Esophagus squamous epithelium (tissue), 5 donors: ENCODE data around the gene PVALEF. TPM values are rescaled to one million over a fixed set of nuclear protein-coding genes. Genes with fewer than 3 reads are reported as not detected.

ENCODE experiments used
- DNase-seq: peaks from one replicate; lab custom pipeline; 2025; lab: John Stamatoyannopoulos, UW
- H3K27ac ChIP-seq, 4 donors: fragments of 200-600 bp; sonication (generic); one replicate each; pipeline ENCODE4 v1.5.1; 2016 to 2019; ENCODE audit warnings: mild to moderate bottlenecking in 1 of 4
- H3K27me3 ChIP-seq, 4 donors: fragments of 200-600 bp; sonication (generic); 1 replicate in 3 of 4; 2 replicates in 1 of 4; pipeline versions ENCODE4 v1.5.1 to v1.6.0; 2017 to 2021; ENCODE audit warnings: antibody characterized with exemption in 1 of 4
- H3K36me3 ChIP-seq, 3 donors: fragments of 200-600 bp; sonication (generic); one replicate each; pipeline ENCODE4 v1.5.1; 2016 to 2019
- H3K4me1 ChIP-seq, 3 donors: fragments of 200-600 bp; sonication (generic); one replicate each; pipeline ENCODE4 v1.5.1; 2017 to 2019
- H3K4me3 ChIP-seq, 4 donors: fragments of 200-600 bp; sonication (generic); 1 replicate in 3 of 4; 2 replicates in 1 of 4; pipeline ENCODE4 v1.5.1; 2016 to 2019; ENCODE audit warnings: mild to moderate bottlenecking in 2 of 4, moderate library complexity in 1 of 4
- H3K9me3 ChIP-seq, 3 donors: fragments of 200-600 bp; sonication (generic); one replicate each; pipeline ENCODE4 v1.5.1; 2016 to 2019
- POLR2A ChIP-seq, 4 donors: fragments of 450-650 bp; IDR thresholded peaks; one replicate each; pipeline ENCODE4 v1.6.1; 2017; ENCODE audit warnings: antibody characterized with exemption in 4 of 4, mild to moderate bottlenecking in 4 of 4, moderate library complexity in 3 of 4
- WGBS, 2 donors: methylation state at CpG; one replicate each; pipeline ENCODE4 v1.1.5; 2018; 5-methylcytosine and 5-hydroxymethylcytosine counted together
- intact Hi-C: fragments of 100-400 bp; cut with DNase I; formaldehyde crosslinking; loops from one replicate; pipeline ENCODE4 v1.15.0; 2022
- total RNA-seq, 4 donors: library from RNA; depleted of rRNA; stranded (reverse); fragments of >200 nt; gene quantifications; one replicate each; pipeline ENCODE4 v1.1.0, GENCODE V29; 2016
- TF ChIP-seq, protein P1 (sequence below), 6 experiments: fragments of 450-650 bp in 4 of 6; fragments of 200-600 bp in 2 of 6; sonication (generic) in 2 of 6; IDR thresholded peaks; one replicate each; pipeline ENCODE4 v1.5.1; 2016 to 2019; ENCODE audit warnings: antibody characterized with exemption in 6 of 6, mild to moderate bottlenecking in 4 of 6, moderate library complexity in 4 of 6
- donor health status: DM: yes; HTN: yes; CAD: no.

The PVALEF gene
- total RNA-seq, 4 donors from 2014 or later, result not detected

DNA sequence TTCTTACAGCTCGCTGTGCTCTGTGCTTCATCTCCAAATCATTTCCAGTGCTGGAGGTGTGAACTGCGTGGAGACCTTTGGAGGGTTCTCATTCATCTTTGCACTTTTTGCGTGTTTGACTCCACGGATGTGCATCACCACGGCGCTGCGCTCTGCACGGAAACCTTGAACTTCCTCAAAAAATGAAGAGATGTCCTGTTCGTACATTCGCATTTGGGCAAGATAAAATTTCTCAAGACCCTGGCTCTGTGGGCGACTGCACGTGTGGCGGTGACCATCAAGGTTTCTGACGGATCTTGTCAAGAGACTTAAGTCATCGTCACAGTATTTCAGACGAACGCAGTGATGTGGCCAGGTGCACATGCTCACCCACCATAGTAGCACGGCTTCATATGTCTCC is 10.3 kb upstream of the PVALEF start:
- peaks cover 0 to 7% (median 0%) of the 10 kb centered on the region in 3 donors for H3K4me1 ChIP-seq
- no peaks in the 10 kb centered on the region for H3K9me3 ChIP-seq
- H3K27ac ChIP-seq, result no peak overlapping the region
- H3K36me3 ChIP-seq, result no peaks in the 10 kb centered on the region
- intact Hi-C loops, result no loop called here
- no peak for DNase-seq
- 79 to 82% methylated on average over 18 of the region's 18 CpGs for WGBS, 2 donors
- no peak for TF ChIP-seq POLR2A (IDR thresholded peaks at IDR 0.05)
- TF ChIP-seq, protein P1, sequence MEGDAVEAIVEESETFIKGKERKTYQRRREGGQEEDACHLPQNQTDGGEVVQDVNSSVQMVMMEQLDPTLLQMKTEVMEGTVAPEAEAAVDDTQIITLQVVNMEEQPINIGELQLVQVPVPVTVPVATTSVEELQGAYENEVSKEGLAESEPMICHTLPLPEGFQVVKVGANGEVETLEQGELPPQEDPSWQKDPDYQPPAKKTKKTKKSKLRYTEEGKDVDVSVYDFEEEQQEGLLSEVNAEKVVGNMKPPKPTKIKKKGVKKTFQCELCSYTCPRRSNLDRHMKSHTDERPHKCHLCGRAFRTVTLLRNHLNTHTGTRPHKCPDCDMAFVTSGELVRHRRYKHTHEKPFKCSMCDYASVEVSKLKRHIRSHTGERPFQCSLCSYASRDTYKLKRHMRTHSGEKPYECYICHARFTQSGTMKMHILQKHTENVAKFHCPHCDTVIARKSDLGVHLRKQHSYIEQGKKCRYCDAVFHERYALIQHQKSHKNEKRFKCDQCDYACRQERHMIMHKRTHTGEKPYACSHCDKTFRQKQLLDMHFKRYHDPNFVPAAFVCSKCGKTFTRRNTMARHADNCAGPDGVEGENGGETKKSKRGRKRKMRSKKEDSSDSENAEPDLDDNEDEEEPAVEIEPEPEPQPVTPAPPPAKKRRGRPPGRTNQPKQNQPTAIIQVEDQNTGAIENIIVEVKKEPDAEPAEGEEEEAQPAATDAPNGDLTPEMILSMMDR (IDR thresholded peaks at IDR 0.05), result no peak
- peaks cover 0 to 43% (median 0%) of the 10 kb centered on the region in 4 donors for H3K27me3 ChIP-seq
- no peak overlapping the region for H3K4me3 ChIP-seq

DNA sequence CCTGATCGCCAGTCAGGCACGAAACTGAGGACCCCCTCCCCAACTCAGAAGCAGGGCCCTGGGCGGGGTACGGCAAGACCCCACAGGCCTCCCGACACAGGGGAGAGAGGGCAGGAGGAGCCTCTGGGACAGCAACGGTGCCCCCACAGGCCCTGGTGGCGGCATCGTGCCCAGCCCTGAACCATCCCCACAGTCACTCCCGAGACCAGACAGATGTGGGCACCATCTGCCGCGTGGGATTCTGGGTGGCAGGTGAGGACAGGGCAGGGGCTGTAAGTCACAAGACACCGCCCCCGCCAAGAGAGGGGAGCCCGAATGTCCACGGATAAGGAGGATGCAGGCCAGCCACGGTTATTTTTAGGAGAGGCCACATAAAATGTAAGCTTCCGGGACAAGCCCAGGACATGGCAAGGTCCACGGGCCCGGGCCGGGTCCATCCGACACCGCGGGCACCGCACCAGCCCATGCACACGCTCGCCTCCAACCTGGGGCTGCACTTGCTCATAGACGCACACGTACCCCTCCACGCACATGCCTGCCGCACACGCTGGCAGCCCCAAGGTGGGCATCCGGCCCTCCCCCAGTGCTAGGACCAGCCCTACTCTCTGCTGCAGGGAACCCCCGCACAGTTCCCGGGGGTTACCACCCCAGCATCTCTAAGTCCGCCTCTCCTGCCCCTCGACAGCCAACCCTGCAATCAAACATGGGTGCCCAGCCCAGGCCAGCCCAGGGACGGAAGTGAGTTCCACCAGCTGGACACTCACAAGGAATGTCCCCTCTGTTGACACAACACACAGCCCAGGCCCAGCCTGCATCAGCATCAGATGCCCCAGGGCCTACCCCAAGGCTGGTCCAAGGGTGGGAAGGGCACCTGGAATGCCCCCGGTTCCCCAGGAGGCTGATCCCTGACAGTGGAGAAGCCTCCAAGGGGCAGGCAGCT is 8.2 kb upstream of the PVALEF start:
- Histone ChIP-seq H3K36me3 (no peaks in the 10 kb centered on the region), H3K27ac (no peak overlapping the region), H3K27me3 (peaks cover 0 to 36% (median 0%) of the 10 kb centered on the region in 4 donors), H3K9me3 (no peaks in the 10 kb centered on the region), H3K4me3 (no peak overlapping the region), H3K4me1 (peaks cover 0 to 15% (median 0%) of the 10 kb centered on the region in 3 donors)
- no peak for DNase-seq
- TF ChIP-seq, protein P1 (IDR thresholded peaks at IDR 0.05), result no peak
- TF ChIP-seq POLR2A (IDR thresholded peaks at IDR 0.05), result no peak
- intact Hi-C loops, result no loop called here
- WGBS, 2 donors, result 79 to 92% methylated on average over 14 to 22 of the region's 38 CpGs

- WGBS, 2 donors, result 86% methylated on average over 4 of the region's 39 CpGs; no CpG with 5 or more reads in 1 of the 2 donors
- Histone ChIP-seq H3K9me3 (no peaks in the 10 kb centered on the region), H3K4me1 (peaks cover 0 to 15% (median 0%) of the 10 kb centered on the region in 3 donors), H3K36me3 (no peaks in the 10 kb centered on the region), H3K27ac (no peak overlapping the region), H3K27me3 (peaks cover 0 to 40% (median 0%) of the 10 kb centered on the region in 4 donors), H3K4me3 (no peak overlapping the region)
- DNase-seq, result no peak
- TF ChIP-seq, protein P1 (IDR thresholded peaks at IDR 0.05), result no peak
- TF ChIP-seq POLR2A (IDR thresholded peaks at IDR 0.05), result no peak
- intact Hi-C loops, result no loop called here
These were observed 7.2 kb upstream of the PVALEF start for GRCh38 chr17:81157848-81158687.

- no peaks in the 10 kb centered on the region for H3K9me3 ChIP-seq
- peaks cover 0 to 15% (median 0%) of the 10 kb centered on the region in 3 donors for H3K4me1 ChIP-seq
- no peak for TF ChIP-seq POLR2A (IDR thresholded peaks at IDR 0.05)
- TF ChIP-seq, protein P1 (IDR thresholded peaks at IDR 0.05), result no peak
- no peak overlapping the region for H3K27ac ChIP-seq
- H3K4me3 ChIP-seq, result no peak overlapping the region
- WGBS, 2 donors, result 85 to 94% methylated on average over 4 to 9 of the region's 43 CpGs
- no peaks in the 10 kb centered on the region for H3K36me3 ChIP-seq
- peaks cover 0 to 48% (median 0%) of the 10 kb centered on the region in 4 donors for H3K27me3 ChIP-seq
- intact Hi-C loops, result no loop called here
- no peak for DNase-seq
These were observed 6.4 kb upstream of the PVALEF start for GRCh38 chr17:81158688-81159590.
